OCI-LY3 (cell line): Measurements from ENCODE around the gene GABRB3.

Source experiments
- EZH2phosphoT487 ChIP-seq: fragments of 200-600 bp; shearing (Covaris generic); IDR thresholded peaks from 2 replicates; pipeline ENCODE4 v1.6.1; 2018; ENCODE audit warnings: antibody characterized with exemption, mixed run types, low read depth
- TF ChIP-seq, protein P1 (sequence below): fragments of 200-600, 300-600 bp; sonication (generic); IDR thresholded peaks from 2 replicates; pipeline ENCODE4 v1.5.1; 2014; ENCODE audit warnings: antibody characterized with exemption, low read length, low read depth

GRCh38 chr15:26731965-26732364, 40.9 kb downstream of the GABRB3 start:
- TF ChIP-seq, protein P1, sequence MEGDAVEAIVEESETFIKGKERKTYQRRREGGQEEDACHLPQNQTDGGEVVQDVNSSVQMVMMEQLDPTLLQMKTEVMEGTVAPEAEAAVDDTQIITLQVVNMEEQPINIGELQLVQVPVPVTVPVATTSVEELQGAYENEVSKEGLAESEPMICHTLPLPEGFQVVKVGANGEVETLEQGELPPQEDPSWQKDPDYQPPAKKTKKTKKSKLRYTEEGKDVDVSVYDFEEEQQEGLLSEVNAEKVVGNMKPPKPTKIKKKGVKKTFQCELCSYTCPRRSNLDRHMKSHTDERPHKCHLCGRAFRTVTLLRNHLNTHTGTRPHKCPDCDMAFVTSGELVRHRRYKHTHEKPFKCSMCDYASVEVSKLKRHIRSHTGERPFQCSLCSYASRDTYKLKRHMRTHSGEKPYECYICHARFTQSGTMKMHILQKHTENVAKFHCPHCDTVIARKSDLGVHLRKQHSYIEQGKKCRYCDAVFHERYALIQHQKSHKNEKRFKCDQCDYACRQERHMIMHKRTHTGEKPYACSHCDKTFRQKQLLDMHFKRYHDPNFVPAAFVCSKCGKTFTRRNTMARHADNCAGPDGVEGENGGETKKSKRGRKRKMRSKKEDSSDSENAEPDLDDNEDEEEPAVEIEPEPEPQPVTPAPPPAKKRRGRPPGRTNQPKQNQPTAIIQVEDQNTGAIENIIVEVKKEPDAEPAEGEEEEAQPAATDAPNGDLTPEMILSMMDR = no peak
- no peak for TF ChIP-seq EZH2phosphoT487
